Gastrocnemius medialis (tissue), 4 donors: ENCODE measurements around the gene CEP70. TPM values are rescaled to one million over a fixed set of nuclear protein-coding genes. Genes with fewer than 3 reads are reported as not detected.
A peak's percentile ranks its signal among the peaks of the same experiment; 100 is the strongest.
"Not testable (repeated sequence)": the region's sequence is repeated elsewhere in the genome, so short reads cannot be mapped to it uniquely, and the experiment has no call there.

ENCODE experiments used
- ATAC-seq, 2 donors: fragments of 150-250 bp; one replicate each; pipeline ENCODE4 v1.9.1; 2016
- DNase-seq, 2 donors: peaks; one replicate each; pipeline ENCODE4 v3.0.0-alpha.2; 2019
- H3K27ac ChIP-seq, 4 donors: fragments of 200-600 bp; sonication (generic); 1 replicate in 1 of 4; 2 replicates in 3 of 4; pipeline ENCODE4 v1.5.1; 2016 to 2018; ENCODE audit warnings: mild to moderate bottlenecking in 2 of 4, moderate library complexity in 1 of 4
- H3K27me3 ChIP-seq, 3 donors: fragments of 200-600 bp; sonication (generic) in 2 of 3; 1 replicate in 1 of 3; 2 replicates in 2 of 3; pipeline versions ENCODE4 v1.5.1 to v1.6.0; 2016 to 2019; ENCODE audit warnings: mild to moderate bottlenecking in 1 of 3, moderate library complexity in 1 of 3
- H3K36me3 ChIP-seq, 2 donors: fragments of 200-600 bp; sonication (generic) in 1 of 2; one replicate each; pipeline ENCODE4 v1.5.1; 2017 to 2018
- H3K4me1 ChIP-seq, 2 donors: fragments of 200-600 bp; sonication (generic) in 1 of 2; one replicate each; pipeline ENCODE4 v1.5.1; 2016 to 2017; ENCODE audit warnings: mild to moderate bottlenecking in 2 of 2
- H3K4me3 ChIP-seq, 4 donors: fragments of 200-600 bp; sonication (generic) in 3 of 4; 1 replicate in 1 of 4; 2 replicates in 3 of 4; pipeline ENCODE4 v1.5.1; 2016 to 2019; ENCODE audit warnings: mild to moderate bottlenecking in 2 of 4
- H3K9me3 ChIP-seq, 3 donors: fragments of 200-600 bp; sonication (generic) in 2 of 3; 1 replicate in 1 of 3; 2 replicates in 2 of 3; pipeline ENCODE4 v1.5.1; 2016 to 2019
- CTCF ChIP-seq, 5 experiments: fragments of 450-650 bp in 3 of 5; fragments of 200-600 bp in 2 of 5; sonication (generic) in 2 of 5; IDR thresholded peaks in 4 of 5; conservative IDR thresholded peaks in 1 of 5; 1 replicate in 4 of 5; 2 replicates in 1 of 5; pipeline ENCODE4 v1.5.1; 2016 to 2019; ENCODE audit warnings: antibody characterized with exemption in 5 of 5, mild to moderate bottlenecking in 3 of 5, moderate library complexity in 3 of 5
- POLR2A ChIP-seq, 2 donors: fragments of 450-650 bp; IDR thresholded peaks; one replicate each; pipeline ENCODE4 v1.6.1; 2017; ENCODE audit warnings: antibody characterized with exemption in 2 of 2, mild to moderate bottlenecking in 2 of 2, moderate library complexity in 2 of 2
- in situ Hi-C, 4 donors: fragments of 200-750 bp; cut with MboI; loops; one replicate each; pipeline versions ENCODE4 v1.15.0 to v1.8.0; 2017; ENCODE audit warnings: low sequenced_read_pairs in 4 of 4
- intact Hi-C: fragments of 100-400 bp; cut with DNase I; formaldehyde crosslinking; loops from one replicate; pipeline ENCODE4 v1.15.1; 2023; ENCODE audit warnings: low total_unique reads
- total RNA-seq, 4 donors: library from RNA; depleted of rRNA; stranded (reverse); fragments of >200 nt; gene quantifications; one replicate each; pipeline versions ENCODE4 v1.1.0 to v1.2.3, GENCODE V29; 2016

Gene CEP70
- total RNA-seq, 4 donors from 2014 or later: 9.8 to 17.4 (median 12.3) TPM

- intact Hi-C loops: no loop called here
- TF ChIP-seq POLR2A (IDR thresholded peaks at IDR 0.05) (no peak), CTCF (IDR thresholded peaks at IDR 0.05 in 4 of 5, conservative IDR thresholded peaks at IDR 0.05 in 1 of 5) (no peak)
- Histone ChIP-seq H3K4me1 (no peaks in the 10 kb centered on the region), H3K4me3 (no peak overlapping the region), H3K27ac (no peak overlapping the region), H3K27me3 (no peaks in the 10 kb centered on the region), H3K9me3 (no peaks in the 10 kb centered on the region), H3K36me3 (peaks cover 0 to 5% of the 10 kb centered on the region in 2 donors)
- ATAC-seq: no peak
- in situ Hi-C loops: no loop called here
- DNase-seq: no peak
These were observed 26.7 kb downstream of the CEP70 start for GRCh38 chr3:138567403-138567802.

DNA sequence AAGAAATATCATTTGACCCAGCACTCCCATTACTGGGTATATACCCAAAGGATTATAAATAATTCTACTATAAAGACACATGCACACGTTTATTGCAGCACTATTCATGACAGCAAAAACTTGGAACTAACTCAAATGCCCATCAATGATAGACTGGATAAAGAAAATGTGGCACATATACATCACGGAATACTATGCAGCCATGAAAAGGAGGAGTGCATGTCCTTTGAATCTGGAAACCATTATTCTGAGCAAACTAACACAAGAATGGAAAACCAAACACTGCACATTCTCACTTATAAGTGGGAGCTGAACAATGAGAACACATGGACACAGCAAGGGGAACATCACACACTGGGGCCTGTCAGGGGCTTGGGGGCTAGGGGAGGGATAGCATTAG, 27.8 kb downstream of the CEP70 start:
- ATAC-seq, H3K4me3 ChIP-seq, intact Hi-C loops, in situ Hi-C loops, H3K36me3 ChIP-seq, DNase-seq, H3K9me3 ChIP-seq, H3K27ac ChIP-seq, H3K4me1 ChIP-seq, H3K27me3 ChIP-seq: not testable (repeated sequence)

DNA sequence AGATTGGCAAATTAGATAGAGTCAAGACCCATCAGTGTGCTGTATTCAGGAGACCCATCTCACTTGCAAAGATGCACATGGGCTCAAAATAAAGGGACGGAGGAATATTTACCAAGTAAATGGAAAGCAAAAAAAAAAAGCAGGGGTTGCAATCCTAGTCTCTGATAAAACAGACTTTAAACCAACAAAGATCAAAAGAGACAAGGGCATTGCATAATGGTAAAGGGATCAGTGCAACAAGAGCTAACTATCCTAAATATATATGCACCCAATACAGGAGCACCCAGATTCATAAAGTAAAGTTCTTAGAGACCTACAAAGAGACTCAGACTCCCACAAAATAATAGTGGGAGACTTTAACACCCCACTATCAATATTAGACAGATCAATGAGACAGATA, 31.2 kb downstream of the CEP70 start:
- H3K27ac ChIP-seq, intact Hi-C loops, H3K9me3 ChIP-seq, ATAC-seq, H3K4me1 ChIP-seq, DNase-seq, H3K27me3 ChIP-seq, H3K36me3 ChIP-seq, in situ Hi-C loops, H3K4me3 ChIP-seq: not testable (repeated sequence)

- H3K9me3 ChIP-seq: no peaks in the 10 kb centered on the region
- H3K27me3 ChIP-seq: no peaks in the 10 kb centered on the region
- no peak overlapping the region for H3K4me3 ChIP-seq
- in situ Hi-C loops: no loop called here
- DNase-seq (no peak), ATAC-seq (no peak)
- no peaks in the 10 kb centered on the region for H3K4me1 ChIP-seq
- no peaks in the 10 kb centered on the region for H3K36me3 ChIP-seq
- no peak overlapping the region for H3K27ac ChIP-seq
- intact Hi-C loops: no loop called here
- no peak for TF ChIP-seq CTCF (IDR thresholded peaks at IDR 0.05 in 4 of 5, conservative IDR thresholded peaks at IDR 0.05 in 1 of 5)
- TF ChIP-seq POLR2A (IDR thresholded peaks at IDR 0.05): no peak
These were observed 33.6 kb downstream of the CEP70 start for GRCh38 chr3:138560501-138560900.

DNA sequence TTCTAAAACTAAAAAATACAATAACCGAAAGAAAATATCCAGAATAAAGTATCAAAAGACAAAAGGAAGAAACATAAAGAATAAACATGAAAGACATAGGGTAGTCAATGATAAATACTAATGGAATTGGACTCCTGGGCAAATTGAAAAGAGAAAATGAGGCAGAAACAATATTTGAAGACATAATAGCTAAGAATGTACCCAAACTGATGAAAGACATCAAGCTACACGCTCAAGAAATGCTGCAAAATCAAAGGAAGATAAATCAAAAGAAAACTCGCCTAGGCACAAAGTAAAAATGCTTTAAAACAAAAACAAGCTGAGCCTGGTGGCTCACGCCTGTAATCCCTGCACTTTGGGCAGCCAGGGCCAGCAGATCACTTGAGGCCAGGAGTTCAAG, 34.9 kb downstream of the CEP70 start:
- no peaks in the 10 kb centered on the region for H3K27me3 ChIP-seq
- no peaks in the 10 kb centered on the region for H3K36me3 ChIP-seq
- no peak for TF ChIP-seq POLR2A (IDR thresholded peaks at IDR 0.05)
- TF ChIP-seq CTCF (IDR thresholded peaks at IDR 0.05 in 4 of 5, conservative IDR thresholded peaks at IDR 0.05 in 1 of 5): no peak
- H3K4me1 ChIP-seq: no peaks in the 10 kb centered on the region
- H3K4me3 ChIP-seq: no peak overlapping the region
- no peak overlapping the region for H3K27ac ChIP-seq
- ATAC-seq (no peak), DNase-seq (no peak)
- H3K9me3 ChIP-seq: no peaks in the 10 kb centered on the region
- intact Hi-C loops (no loop called here), in situ Hi-C loops (no loop called here)

GRCh38 chr3:138554775-138555174, 39.3 kb downstream of the CEP70 start:
- DNase-seq, H3K27me3 ChIP-seq, in situ Hi-C loops, H3K4me1 ChIP-seq, H3K36me3 ChIP-seq, H3K4me3 ChIP-seq, intact Hi-C loops, H3K27ac ChIP-seq, H3K9me3 ChIP-seq: not testable (repeated sequence)
- peak in 1 of 2 donors; percentile 44 for ATAC-seq

DNA sequence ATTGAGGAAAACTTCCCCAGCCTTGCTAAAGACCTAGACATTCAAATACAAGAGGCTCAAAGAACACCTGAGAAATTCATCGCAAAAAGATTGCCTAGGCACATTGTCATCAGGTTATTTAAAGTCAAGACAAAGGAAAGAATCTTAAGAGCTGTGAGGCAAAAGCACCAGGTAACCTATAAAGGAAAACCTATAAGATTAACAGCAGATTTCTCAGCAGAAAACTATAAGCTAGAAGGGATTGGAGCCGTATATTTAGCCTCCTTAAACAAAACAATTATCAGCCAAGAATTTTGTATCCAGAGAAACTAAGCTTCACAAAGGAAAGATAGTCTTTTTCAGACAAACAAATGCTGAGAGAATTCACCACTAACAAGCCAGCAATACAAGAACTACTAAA, 43.1 kb downstream of the CEP70 start:
- intact Hi-C loops, ATAC-seq, H3K9me3 ChIP-seq, H3K4me3 ChIP-seq, H3K27me3 ChIP-seq, DNase-seq, H3K27ac ChIP-seq, in situ Hi-C loops, H3K4me1 ChIP-seq: not testable (repeated sequence)
- H3K36me3 ChIP-seq: peaks cover 0 to 15% of the 10 kb centered on the region in 2 donors
